HEK293T (cell line): ENCODE measurements around the gene RPRD2.

ENCODE experiments used
- ARNT ChIP-seq: fragments of 450-650 bp; IDR thresholded peaks from 2 replicates; pipeline ENCODE4 v1.6.1; 2017; ENCODE audit warnings: mild to moderate bottlenecking
- BHLHE40 ChIP-seq: fragments of 450-650 bp; IDR thresholded peaks from 2 replicates; pipeline ENCODE4 v1.6.1; 2016; ENCODE audit warnings: mild to moderate bottlenecking, moderate library complexity, borderline replicate concordance
- ELF4 ChIP-seq: fragments of 450-650 bp; IDR thresholded peaks from 2 replicates; pipeline ENCODE4 v1.6.1; 2017; ENCODE audit warnings: antibody characterized with exemption
- FOXA1 ChIP-seq: fragments of 450-650 bp; IDR thresholded peaks from 2 replicates; pipeline ENCODE4 v1.6.1; 2016; ENCODE audit warnings: mild to moderate bottlenecking
- FOXK2 ChIP-seq: fragments of 450-650 bp; IDR thresholded peaks from 2 replicates; pipeline ENCODE4 v1.6.1; 2016; ENCODE audit warnings: mild to moderate bottlenecking
- HDGF ChIP-seq: fragments of 450-650 bp; IDR thresholded peaks from 2 replicates; pipeline ENCODE4 v1.6.1; 2017; ENCODE audit warnings: antibody characterized with exemption, borderline replicate concordance
- L3MBTL2 ChIP-seq: fragments of 450-650 bp; conservative IDR thresholded peaks from 2 replicates; pipeline ENCODE4 v1.6.1; 2016; ENCODE audit warnings: mild to moderate bottlenecking
- LEF1 ChIP-seq: fragments of 450-650 bp; IDR thresholded peaks from 2 replicates; pipeline ENCODE4 v1.6.1; 2017; ENCODE audit warnings: mild to moderate bottlenecking, borderline replicate concordance
- SP1 ChIP-seq: fragments of 450-650 bp; IDR thresholded peaks from 2 replicates; pipeline ENCODE4 v1.6.1; 2017
- SUZ12 ChIP-seq: fragments of 450-650 bp; IDR thresholded peaks from 2 replicates; pipeline ENCODE4 v1.6.1; 2016; ENCODE audit warnings: mild to moderate bottlenecking
- TARDBP ChIP-seq: fragments of 450-650 bp; IDR thresholded peaks from 2 replicates; pipeline ENCODE4 v1.6.1; 2016

- TF ChIP-seq ARNT = no peak
- TF ChIP-seq TARDBP = no peak
- TF ChIP-seq LEF1 = no peak
- no peak for TF ChIP-seq SP1
- TF ChIP-seq HDGF = no peak
- no peak for TF ChIP-seq ELF4
- no peak for TF ChIP-seq BHLHE40
- no peak for TF ChIP-seq SUZ12
- TF ChIP-seq FOXA1 = no peak
- TF ChIP-seq L3MBTL2 = no peak
- no peak for TF ChIP-seq FOXK2
Measured at GRCh38 chr1:150383631-150384324, 19.8 kb downstream of the RPRD2 start.
